Central memory CD8-positive, alpha-beta T cell (primary cell): ENCODE data around the gene CMPK2.

ENCODE experiments used
- ATAC-seq: fragments of 150-1000 bp; cut with Tn5 transposase; replicated peaks from 2 replicates; pipeline ENCODE4 v1.10.0; 2022; ENCODE audit warnings: mild to moderate bottlenecking, moderate FRiP score, moderate number of reproducible peaks; ENCODE audit not compliant: poor library complexity, severe bottlenecking; ENCODE audit errors: extremely low read depth
- DNase-seq, 2 donors: peaks; one replicate each; pipeline ENCODE4 v3.0.0; 2021; ENCODE audit warnings: low spot score in 2 of 2
- H3K27ac Mint-ChIP-seq: one replicate; pipeline ENCODE4 v1.8.0; 2022; ENCODE audit warnings: low read depth, mild to moderate bottlenecking, moderate library complexity, mixed read lengths
- H3K27me3 Mint-ChIP-seq: one replicate; pipeline ENCODE4 v1.8.0; 2022; ENCODE audit warnings: mixed read lengths
- H3K36me3 Mint-ChIP-seq: one replicate; pipeline ENCODE4 v1.8.0; 2022; ENCODE audit warnings: mild to moderate bottlenecking, moderate library complexity, mixed read lengths; ENCODE audit not compliant: insufficient read depth
- H3K4me1 Mint-ChIP-seq: one replicate; pipeline ENCODE4 v1.8.0; 2022; ENCODE audit warnings: mixed read lengths
- H3K4me3 Mint-ChIP-seq: one replicate; pipeline ENCODE4 v1.8.0; 2022; ENCODE audit warnings: mild to moderate bottlenecking, moderate library complexity, mixed read lengths
- H3K9me3 Mint-ChIP-seq: one replicate; pipeline ENCODE4 v1.8.0; 2022; ENCODE audit warnings: mixed read lengths

Gene CMPK2

GRCh38 chr2:6828299-6828584 lies 37.5 kb downstream of the CMPK2 start:
- Mint-ChIP-seq H3K27me3 (no peaks in the 10 kb centered on the region), H3K36me3 (peaks cover 4% of the 10 kb centered on the region), H3K4me3 (no peak overlapping the region), H3K27ac (no peak overlapping the region), H3K9me3 (peaks cover 18% of the 10 kb centered on the region), H3K4me1 (peaks cover 12% of the 10 kb centered on the region)
- DNase-seq (no peak), ATAC-seq (no peak)

- H3K9me3 Mint-ChIP-seq = peaks cover 14% of the 10 kb centered on the region
- H3K27me3 Mint-ChIP-seq = no peaks in the 10 kb centered on the region
- peaks cover 6% of the 10 kb centered on the region for H3K4me1 Mint-ChIP-seq
- H3K4me3 Mint-ChIP-seq = no peak overlapping the region
- no peak for ATAC-seq
- H3K36me3 Mint-ChIP-seq = peaks cover under 1% of the 10 kb centered on the region
- H3K27ac Mint-ChIP-seq = no peak overlapping the region
- no peak for DNase-seq
Measured at GRCh38 chr2:6827566-6828298, 38.0 kb downstream of the CMPK2 start.

GRCh38 chr2:6826081-6826913 lies 39.4 kb downstream of the CMPK2 start:
- ATAC-seq = no peak
- H3K27me3 Mint-ChIP-seq = peaks cover under 1% of the 10 kb centered on the region
- peaks cover 11% of the 10 kb centered on the region for H3K9me3 Mint-ChIP-seq
- no peak overlapping the region for H3K27ac Mint-ChIP-seq
- H3K36me3 Mint-ChIP-seq = no peaks in the 10 kb centered on the region
- no peak for DNase-seq
- peaks cover 5% of the 10 kb centered on the region for H3K4me1 Mint-ChIP-seq
- no peak overlapping the region for H3K4me3 Mint-ChIP-seq

- Mint-ChIP-seq H3K9me3 (no peaks in the 10 kb centered on the region), H3K27ac (no peak overlapping the region), H3K4me1 (peaks cover 5% of the 10 kb centered on the region), H3K4me3 (no peak overlapping the region), H3K27me3 (peaks cover 13% of the 10 kb centered on the region), H3K36me3 (no peaks in the 10 kb centered on the region)
- no peak for ATAC-seq
- no peak for DNase-seq
Measured at GRCh38 chr2:6824962-6825361, 40.7 kb downstream of the CMPK2 start.

GRCh38 chr2:6823111-6823510 lies 42.6 kb downstream of the CMPK2 start:
- H3K27me3 Mint-ChIP-seq = peaks cover 21% of the 10 kb centered on the region
- ATAC-seq = no peak
- H3K27ac Mint-ChIP-seq = no peak overlapping the region
- H3K36me3 Mint-ChIP-seq = no peaks in the 10 kb centered on the region
- peaks cover 4% of the 10 kb centered on the region for H3K4me1 Mint-ChIP-seq
- no peak overlapping the region for H3K4me3 Mint-ChIP-seq
- H3K9me3 Mint-ChIP-seq = no peaks in the 10 kb centered on the region
- no peak for DNase-seq

- H3K4me3 Mint-ChIP-seq = no peak overlapping the region
- H3K9me3 Mint-ChIP-seq = no peaks in the 10 kb centered on the region
- H3K27me3 Mint-ChIP-seq = peaks cover 28% of the 10 kb centered on the region
- no peaks in the 10 kb centered on the region for H3K36me3 Mint-ChIP-seq
- no peak for ATAC-seq
- no peak for DNase-seq
- H3K4me1 Mint-ChIP-seq = no peaks in the 10 kb centered on the region
- H3K27ac Mint-ChIP-seq = no peak overlapping the region
Measured at GRCh38 chr2:6822406-6822805, 43.3 kb downstream of the CMPK2 start.

- Mint-ChIP-seq H3K4me3 (no peak overlapping the region), H3K9me3 (no peaks in the 10 kb centered on the region), H3K27me3 (peaks cover 33% of the 10 kb centered on the region), H3K4me1 (no peaks in the 10 kb centered on the region), H3K36me3 (no peaks in the 10 kb centered on the region), H3K27ac (no peak overlapping the region)
- DNase-seq = no peak
- ATAC-seq = no peak
Measured at GRCh38 chr2:6820903-6821584, 44.7 kb downstream of the CMPK2 start.

GRCh38 chr2:6820236-6820635 lies 45.5 kb downstream of the CMPK2 start:
- DNase-seq = no peak
- ATAC-seq = no peak
- H3K4me1 Mint-ChIP-seq = no peaks in the 10 kb centered on the region
- H3K9me3 Mint-ChIP-seq = no peaks in the 10 kb centered on the region
- H3K4me3 Mint-ChIP-seq = no peak overlapping the region
- H3K27ac Mint-ChIP-seq = no peak overlapping the region
- H3K27me3 Mint-ChIP-seq = peaks cover 36% of the 10 kb centered on the region
- H3K36me3 Mint-ChIP-seq = no peaks in the 10 kb centered on the region

GRCh38 chr2:6819668-6820067 lies 46.0 kb downstream of the CMPK2 start:
- Mint-ChIP-seq H3K36me3 (no peaks in the 10 kb centered on the region), H3K4me1 (no peaks in the 10 kb centered on the region), H3K27me3 (peaks cover 42% of the 10 kb centered on the region), H3K9me3 (no peaks in the 10 kb centered on the region), H3K4me3 (no peak overlapping the region), H3K27ac (no peak overlapping the region)
- DNase-seq (no peak), ATAC-seq (no peak)

- no peak overlapping the region for H3K27ac Mint-ChIP-seq
- DNase-seq (no peak), ATAC-seq (no peak)
- peaks cover 55% of the 10 kb centered on the region for H3K27me3 Mint-ChIP-seq
- no peaks in the 10 kb centered on the region for H3K4me1 Mint-ChIP-seq
- no peaks in the 10 kb centered on the region for H3K9me3 Mint-ChIP-seq
- H3K4me3 Mint-ChIP-seq = no peak overlapping the region
- no peaks in the 10 kb centered on the region for H3K36me3 Mint-ChIP-seq
Measured at GRCh38 chr2:6818012-6818411, 47.7 kb downstream of the CMPK2 start.

- H3K27ac Mint-ChIP-seq = no peak overlapping the region
- no peaks in the 10 kb centered on the region for H3K4me1 Mint-ChIP-seq
- ATAC-seq (no peak), DNase-seq (no peak)
- no peak overlapping the region for H3K4me3 Mint-ChIP-seq
- no peaks in the 10 kb centered on the region for H3K36me3 Mint-ChIP-seq
- peaks cover 72% of the 10 kb centered on the region for H3K27me3 Mint-ChIP-seq
- no peaks in the 10 kb centered on the region for H3K9me3 Mint-ChIP-seq
Measured at GRCh38 chr2:6814869-6815268, 50.8 kb downstream of the CMPK2 start.

GRCh38 chr2:6814312-6814711 lies 51.4 kb downstream of the CMPK2 start:
- Mint-ChIP-seq H3K36me3 (no peaks in the 10 kb centered on the region), H3K27me3 (peaks cover 73% of the 10 kb centered on the region), H3K9me3 (no peaks in the 10 kb centered on the region), H3K4me3 (no peak overlapping the region), H3K4me1 (no peaks in the 10 kb centered on the region), H3K27ac (no peak overlapping the region)
- ATAC-seq (no peak), DNase-seq (no peak)

- no peaks in the 10 kb centered on the region for H3K36me3 Mint-ChIP-seq
- DNase-seq = no peak
- peaks cover 80% of the 10 kb centered on the region for H3K27me3 Mint-ChIP-seq
- ATAC-seq = no peak
- H3K27ac Mint-ChIP-seq = no peak overlapping the region
- H3K9me3 Mint-ChIP-seq = no peaks in the 10 kb centered on the region
- H3K4me1 Mint-ChIP-seq = no peaks in the 10 kb centered on the region
- H3K4me3 Mint-ChIP-seq = no peak overlapping the region
Measured at GRCh38 chr2:6813573-6813972, 52.1 kb downstream of the CMPK2 start.
